Stomach (tissue), 4 donors: ENCODE data around the gene RBMS3.

Source experiments
- CTCF ChIP-seq, 7 experiments: fragments of 450-650 bp in 4 of 7; fragments of 200-600 bp in 3 of 7; sonication (generic) in 3 of 7; IDR thresholded peaks; one replicate each; pipeline ENCODE4 v1.5.1; 2016 to 2019; ENCODE audit warnings: antibody characterized with exemption in 7 of 7, control low read depth in 2 of 7, mild to moderate bottlenecking in 1 of 7
- POLR2A ChIP-seq, 4 donors: fragments of 450-650 bp; IDR thresholded peaks; one replicate each; pipeline ENCODE4 v1.6.1; 2016; ENCODE audit warnings: antibody characterized with exemption in 4 of 4, control low read depth in 2 of 4, mild to moderate bottlenecking in 1 of 4, moderate library complexity in 1 of 4

GRCh38 chr3:29275309-29275708 lies 5.6 kb upstream of the RBMS3 start:
- no peak for TF ChIP-seq POLR2A (IDR thresholded peaks at IDR 0.05)
- no peak for TF ChIP-seq CTCF (IDR thresholded peaks at IDR 0.05)
